ENCODE results near the gene HSF5. TPM values are rescaled to one million over a fixed set of nuclear protein-coding genes. Genes with fewer than 3 reads are reported as not detected.
"Not testable (repeated sequence)": the region's sequence is repeated elsewhere in the genome, so short reads cannot be mapped to it uniquely, and the experiment has no call there.

HSF5 gene
- total RNA-seq, 1 donor from 2014 or later, result 0.91 TPM

DNA sequence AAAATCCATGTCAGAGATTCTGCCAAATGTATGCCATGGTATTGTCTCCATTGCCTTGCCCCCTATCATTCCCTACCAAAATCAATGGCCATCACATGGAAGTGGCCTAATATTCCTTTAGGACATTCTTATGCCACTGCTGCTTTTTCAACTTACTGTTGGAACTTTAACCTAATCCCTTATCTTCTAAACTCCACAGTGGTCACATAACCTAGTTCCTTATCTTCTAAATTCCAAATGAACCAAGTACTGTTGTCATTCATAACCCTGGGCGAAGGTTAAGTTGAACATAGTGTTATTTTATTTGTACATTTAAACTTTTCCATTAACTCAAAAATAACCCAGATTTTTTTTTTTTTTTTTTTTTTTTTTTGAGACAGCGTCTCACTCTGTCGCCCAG, 3.6 kb downstream of the HSF5 start:
- H3K36me3 Mint-ChIP-seq (ENCODE audit: low read depth), result peaks cover 10% of the 10 kb centered on the region
- H3K4me1 Mint-ChIP-seq, result peaks cover 1% of the 10 kb centered on the region
- intact Hi-C loops (cut with micrococcal nuclease), result no loop called here
- H3K27me3 Mint-ChIP-seq, result no peaks in the 10 kb centered on the region
- no peak overlapping the region for H3K27ac Mint-ChIP-seq
- no peak for DNase-seq
- no peak overlapping the region for H3K4me3 Mint-ChIP-seq
- H3K9me3 Mint-ChIP-seq, result no peaks in the 10 kb centered on the region

DNA sequence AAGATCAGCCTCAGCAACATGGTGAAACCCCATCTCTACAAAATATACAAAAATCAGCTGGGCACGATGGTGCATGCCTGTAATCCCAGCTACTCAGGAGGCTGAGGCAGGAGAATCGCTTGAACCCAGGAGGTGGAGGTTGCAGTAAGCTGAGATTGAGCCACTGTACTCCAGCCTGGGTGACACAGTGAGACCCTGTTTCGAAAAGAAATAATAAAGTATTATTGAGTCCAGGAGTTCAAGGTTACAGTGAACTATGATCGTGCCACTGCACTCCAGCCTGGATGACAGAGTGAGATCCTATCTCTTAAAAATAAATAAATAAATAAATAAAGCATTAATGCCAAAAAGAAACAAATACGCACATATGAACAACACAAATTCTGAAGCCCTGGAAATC, 6.4 kb downstream of the HSF5 start:
- intact Hi-C loops (cut with micrococcal nuclease); H3K27me3 Mint-ChIP-seq; H3K9me3 Mint-ChIP-seq; H3K4me3 Mint-ChIP-seq; H3K27ac Mint-ChIP-seq; DNase-seq; H3K36me3 Mint-ChIP-seq (ENCODE audit: low read depth); H3K4me1 Mint-ChIP-seq: not testable (repeated sequence)

DNA sequence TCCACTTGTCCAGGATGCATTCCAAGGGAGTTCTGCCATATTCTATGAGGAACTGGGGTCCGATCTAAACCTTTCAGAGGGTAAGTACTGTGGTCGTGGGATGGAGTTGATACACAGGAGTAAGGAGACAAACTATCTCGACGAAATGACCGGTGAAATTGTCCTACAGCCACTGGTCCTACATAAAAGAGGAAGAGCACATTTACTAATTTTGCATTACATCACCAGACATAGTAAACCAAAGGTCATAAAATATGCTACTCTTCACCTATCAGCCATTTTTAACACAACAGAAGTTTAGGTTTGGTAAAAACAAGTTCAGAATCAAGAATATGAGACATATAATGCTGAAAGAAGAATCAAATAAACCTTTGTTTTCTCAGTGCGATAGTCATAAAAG, 8.1 kb downstream of the HSF5 start:
- Mint-ChIP-seq H3K4me3 (no peak overlapping the region), H3K36me3 (ENCODE audit: low read depth) (no peaks in the 10 kb centered on the region), H3K27ac (no peak overlapping the region), H3K4me1 (no peaks in the 10 kb centered on the region), H3K27me3 (peaks cover 3% of the 10 kb centered on the region), H3K9me3 (no peaks in the 10 kb centered on the region)
- intact Hi-C loops (cut with micrococcal nuclease), result no loop called here
- DNase-seq, result no peak

DNA sequence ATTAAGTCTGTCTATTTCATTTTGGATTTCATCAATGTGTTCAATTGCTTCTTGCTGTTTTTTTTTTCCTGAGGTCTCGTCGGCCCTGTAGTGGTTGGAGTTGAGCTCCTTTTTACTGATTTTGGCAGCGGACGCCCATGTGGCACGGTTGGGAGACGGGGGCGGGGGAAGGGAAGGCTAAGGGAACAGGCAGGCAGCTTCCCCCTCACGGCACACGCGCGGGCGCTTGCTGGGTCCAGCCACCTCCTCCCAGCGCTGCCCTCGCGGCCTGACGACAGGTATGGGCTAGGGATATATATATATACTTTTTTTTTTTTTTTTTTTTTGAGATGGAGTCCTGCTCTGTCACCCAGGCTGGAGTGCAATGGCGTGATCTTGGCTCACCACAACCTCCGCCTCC, 11.4 kb downstream of the HSF5 start:
- peaks cover 2% of the 10 kb centered on the region for H3K4me1 Mint-ChIP-seq
- intact Hi-C loops (cut with micrococcal nuclease), result no loop called here

DNA sequence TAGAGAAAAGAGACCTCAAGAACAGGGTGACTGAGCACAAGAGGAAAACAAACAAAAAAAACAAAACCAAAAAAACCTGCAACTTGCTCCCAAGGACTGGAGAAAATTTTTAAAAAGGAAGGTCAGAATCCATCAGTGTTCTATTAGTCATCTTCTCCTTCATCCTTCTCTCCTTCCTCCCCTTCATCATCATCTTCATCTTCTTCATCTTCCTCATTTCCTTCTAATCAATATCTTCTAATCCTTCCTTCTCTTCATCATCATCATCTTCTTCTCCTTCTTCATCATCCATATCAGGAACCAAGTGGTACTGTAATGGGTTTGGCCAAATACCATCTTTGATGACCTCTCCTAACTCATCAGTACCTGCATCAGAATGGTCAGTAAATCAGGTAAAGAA, 12.2 kb downstream of the HSF5 start:
- Mint-ChIP-seq H3K4me3 (no peak overlapping the region), H3K4me1 (peaks cover 2% of the 10 kb centered on the region), H3K9me3 (no peaks in the 10 kb centered on the region), H3K27ac (no peak overlapping the region), H3K27me3 (peaks cover 3% of the 10 kb centered on the region), H3K36me3 (ENCODE audit: low read depth) (no peaks in the 10 kb centered on the region)
- DNase-seq, result no peak
- intact Hi-C loops (cut with micrococcal nuclease), result no loop called here

More for the DNA sequence above, 11.4 kb downstream of the HSF5 start:
- no peak for DNase-seq
- H3K4me3 Mint-ChIP-seq, result no peak overlapping the region
- H3K27me3 Mint-ChIP-seq, result peaks cover 3% of the 10 kb centered on the region
- H3K36me3 Mint-ChIP-seq (ENCODE audit: low read depth), result no peaks in the 10 kb centered on the region
- no peak overlapping the region for H3K27ac Mint-ChIP-seq
- H3K9me3 Mint-ChIP-seq, result no peaks in the 10 kb centered on the region

DNA sequence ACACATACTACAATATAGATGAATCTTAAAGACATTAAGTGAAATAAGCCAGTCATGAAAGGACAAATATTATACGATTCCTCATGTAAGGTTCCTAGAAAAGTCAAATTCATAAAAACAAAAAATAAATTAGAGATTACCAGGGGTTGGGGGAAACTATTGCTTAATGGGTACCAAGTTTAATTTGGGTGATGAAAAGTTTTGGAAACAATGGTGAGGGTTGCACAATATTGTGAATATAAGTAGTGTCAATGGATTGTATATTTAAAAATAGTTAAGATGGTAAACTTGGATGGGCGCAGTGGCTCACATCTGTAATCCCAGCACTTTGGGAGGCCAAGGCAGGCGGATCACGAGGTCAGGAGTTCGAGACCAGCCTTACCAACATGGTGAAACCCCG, 17.9 kb downstream of the HSF5 start:
- H3K4me1 Mint-ChIP-seq, result peaks cover 2% of the 10 kb centered on the region
- H3K36me3 Mint-ChIP-seq (ENCODE audit: low read depth), result no peaks in the 10 kb centered on the region
- intact Hi-C loops (cut with micrococcal nuclease), result no loop called here
- DNase-seq, result no peak
- H3K9me3 Mint-ChIP-seq, result no peaks in the 10 kb centered on the region
- H3K27me3 Mint-ChIP-seq, result no peaks in the 10 kb centered on the region
- no peak overlapping the region for H3K27ac Mint-ChIP-seq
- no peak overlapping the region for H3K4me3 Mint-ChIP-seq

DNA sequence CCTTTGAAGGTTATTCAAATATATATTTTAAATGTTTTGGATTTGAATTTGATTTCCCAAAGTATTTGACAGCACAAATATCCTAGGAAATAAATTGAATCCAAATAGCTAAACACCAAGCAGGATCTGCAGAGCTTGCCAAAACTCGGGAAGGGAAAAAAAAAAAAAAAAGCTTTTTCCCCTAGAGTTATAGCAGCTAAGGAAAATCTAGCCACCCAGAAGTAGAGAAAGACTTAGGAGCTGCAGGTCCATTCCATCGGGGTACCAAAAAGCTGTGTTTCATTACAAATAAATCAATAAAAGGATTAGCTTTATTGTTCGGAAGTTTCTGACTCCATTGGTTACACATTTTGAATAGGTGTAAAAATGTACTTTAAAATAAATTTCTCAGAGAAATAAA, 19.3 kb downstream of the HSF5 start:
- no peak overlapping the region for H3K4me3 Mint-ChIP-seq
- H3K27me3 Mint-ChIP-seq, result no peaks in the 10 kb centered on the region
- DNase-seq, result no peak
- H3K27ac Mint-ChIP-seq, result no peak overlapping the region
- no peaks in the 10 kb centered on the region for H3K9me3 Mint-ChIP-seq
- H3K4me1 Mint-ChIP-seq, result peaks cover 2% of the 10 kb centered on the region
- no peaks in the 10 kb centered on the region for H3K36me3 Mint-ChIP-seq (ENCODE audit: low read depth)
- intact Hi-C loops (cut with micrococcal nuclease), result no loop called here

DNA sequence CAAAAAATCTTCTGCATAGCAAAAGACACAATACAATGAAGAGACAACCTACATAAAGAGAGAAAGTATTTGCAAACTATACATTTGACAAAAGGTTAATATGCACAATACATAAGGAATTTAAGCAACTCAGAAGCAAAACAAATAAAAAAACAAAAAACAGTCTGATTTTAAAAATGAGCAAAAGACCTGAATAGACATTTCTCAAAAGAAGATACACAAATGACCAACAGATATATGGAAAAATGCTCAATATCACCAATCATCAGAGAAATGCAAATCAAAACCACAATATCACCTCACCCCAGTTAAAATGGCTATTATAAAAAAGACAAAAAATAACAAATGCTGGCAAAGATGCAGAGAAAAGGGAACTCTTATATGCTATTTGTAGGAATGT, 32.7 kb downstream of the HSF5 start:
- H3K4me1 Mint-ChIP-seq, result no peaks in the 10 kb centered on the region
- H3K27ac Mint-ChIP-seq, result no peak overlapping the region
- intact Hi-C loops (cut with micrococcal nuclease), result no loop called here

DNA sequence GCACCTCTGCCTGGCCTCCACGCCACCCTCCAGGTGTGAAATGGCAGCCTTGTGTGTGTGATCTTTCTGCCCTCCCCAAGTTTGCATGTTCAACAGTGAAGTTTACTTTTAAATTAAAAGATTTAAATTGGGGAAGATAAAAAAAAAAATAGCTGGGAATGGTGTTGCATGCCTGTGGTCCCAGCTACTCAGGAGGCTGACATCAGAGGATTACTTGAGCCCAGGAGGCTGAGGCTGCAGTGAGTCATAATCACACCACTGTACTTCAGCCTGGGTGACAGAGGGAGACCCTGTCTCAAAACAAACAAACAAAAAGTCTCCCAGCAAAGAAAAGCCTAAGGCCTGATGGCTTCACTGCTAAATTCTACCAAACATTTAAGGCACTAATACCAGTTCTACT, 35.5 kb downstream of the HSF5 start:
- no peak overlapping the region for H3K4me3 Mint-ChIP-seq

More for the DNA sequence above, 32.7 kb downstream of the HSF5 start:
- Mint-ChIP-seq H3K4me3 (no peak overlapping the region), H3K36me3 (ENCODE audit: low read depth) (no peaks in the 10 kb centered on the region), H3K27me3 (no peaks in the 10 kb centered on the region), H3K9me3 (no peaks in the 10 kb centered on the region)
- no peak for DNase-seq

DNA sequence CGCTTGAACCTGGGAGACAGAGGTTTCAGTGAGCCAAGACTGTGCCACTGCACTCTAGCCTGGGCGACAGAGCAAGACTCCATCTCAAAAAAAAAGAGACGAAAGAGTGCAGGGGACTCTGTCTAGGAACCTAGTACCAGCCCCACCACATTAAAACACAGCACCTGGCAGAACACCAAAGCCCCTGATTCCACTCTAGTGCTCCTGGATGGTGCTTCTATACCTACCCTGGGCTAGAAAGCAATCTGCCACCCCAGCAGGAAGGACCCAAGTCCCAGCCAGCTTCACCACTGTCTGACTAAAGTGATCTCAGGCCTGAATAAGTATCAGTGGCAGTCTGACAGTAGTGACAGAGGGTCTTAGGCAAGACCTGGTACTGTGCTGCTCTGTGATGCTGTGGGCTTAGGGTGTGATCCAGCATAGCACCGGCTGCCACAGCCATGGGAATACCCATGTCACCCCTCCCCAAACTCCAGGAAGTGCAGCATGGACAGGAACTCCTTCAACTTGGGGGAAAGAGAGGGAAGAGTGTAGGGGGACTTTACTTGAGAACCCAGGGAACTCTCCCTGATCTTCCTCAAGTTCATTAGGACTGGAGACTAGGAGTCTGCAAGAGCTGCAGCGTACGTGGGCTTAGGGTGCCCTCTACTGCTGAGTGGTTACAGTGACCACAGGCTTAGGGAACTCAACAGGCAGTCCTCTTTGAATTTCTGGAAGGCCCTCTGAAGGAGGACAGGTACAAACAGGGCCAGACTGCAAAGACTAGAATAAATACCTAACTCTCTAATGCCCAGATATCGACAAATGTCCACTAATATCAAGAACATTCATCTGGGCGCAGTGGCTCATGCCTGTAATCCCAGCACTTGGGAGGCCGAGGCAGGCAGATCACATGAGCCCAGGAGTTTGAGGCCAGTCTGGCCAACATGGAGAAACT, 40.9 kb downstream of the HSF5 start:
- Mint-ChIP-seq H3K9me3 (no peaks in the 10 kb centered on the region), H3K27ac (no peak overlapping the region), H3K36me3 (ENCODE audit: low read depth) (no peaks in the 10 kb centered on the region), H3K4me1 (no peaks in the 10 kb centered on the region), H3K4me3 (no peak overlapping the region), H3K27me3 (peaks cover 2% of the 10 kb centered on the region)
- peak; percentile 92 for DNase-seq
- intact Hi-C loops (cut with micrococcal nuclease), result loop anchor here (1.0 to 2.0 kb wide), 4 partner anchors 130 to 247 kb away; no protein-coding TSS in a partner anchor

More for the DNA sequence above, 35.5 kb downstream of the HSF5 start:
- intact Hi-C loops (cut with micrococcal nuclease), result no loop called here
- H3K36me3 Mint-ChIP-seq (ENCODE audit: low read depth), result no peaks in the 10 kb centered on the region
- no peaks in the 10 kb centered on the region for H3K27me3 Mint-ChIP-seq
- no peak overlapping the region for H3K27ac Mint-ChIP-seq
- DNase-seq, result no peak
- H3K4me1 Mint-ChIP-seq, result no peaks in the 10 kb centered on the region
- H3K9me3 Mint-ChIP-seq, result no peaks in the 10 kb centered on the region

DNA sequence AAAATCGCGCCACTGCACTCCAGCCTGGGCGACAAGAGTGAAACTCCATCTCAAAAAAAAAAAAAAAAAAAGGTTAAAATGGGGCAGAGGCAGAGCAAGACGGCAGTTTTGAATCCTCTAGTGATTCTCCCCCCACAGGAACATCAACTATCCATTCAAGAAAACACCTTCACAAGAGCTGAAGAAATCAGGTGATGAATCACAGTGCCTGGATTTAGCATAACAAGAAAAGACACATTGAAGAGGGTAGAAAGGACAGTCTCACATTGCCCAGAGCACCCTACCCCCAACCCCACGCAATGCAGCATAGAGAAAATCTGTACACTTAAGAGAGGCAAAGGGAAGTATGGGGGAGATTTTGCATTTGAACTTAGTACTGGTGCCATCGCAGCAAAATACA, 42.1 kb downstream of the HSF5 start:
- no peaks in the 10 kb centered on the region for H3K4me1 Mint-ChIP-seq
- no peak overlapping the region for H3K4me3 Mint-ChIP-seq
- intact Hi-C loops (cut with micrococcal nuclease), result loop anchor here (2.0 kb wide), 2 partner anchors 197 to 245 kb away; no protein-coding TSS in a partner anchor
- no peaks in the 10 kb centered on the region for H3K36me3 Mint-ChIP-seq (ENCODE audit: low read depth)
- no peaks in the 10 kb centered on the region for H3K9me3 Mint-ChIP-seq
- no peak overlapping the region for H3K27ac Mint-ChIP-seq
- DNase-seq, result no peak
- H3K27me3 Mint-ChIP-seq, result peaks cover 2% of the 10 kb centered on the region

DNA sequence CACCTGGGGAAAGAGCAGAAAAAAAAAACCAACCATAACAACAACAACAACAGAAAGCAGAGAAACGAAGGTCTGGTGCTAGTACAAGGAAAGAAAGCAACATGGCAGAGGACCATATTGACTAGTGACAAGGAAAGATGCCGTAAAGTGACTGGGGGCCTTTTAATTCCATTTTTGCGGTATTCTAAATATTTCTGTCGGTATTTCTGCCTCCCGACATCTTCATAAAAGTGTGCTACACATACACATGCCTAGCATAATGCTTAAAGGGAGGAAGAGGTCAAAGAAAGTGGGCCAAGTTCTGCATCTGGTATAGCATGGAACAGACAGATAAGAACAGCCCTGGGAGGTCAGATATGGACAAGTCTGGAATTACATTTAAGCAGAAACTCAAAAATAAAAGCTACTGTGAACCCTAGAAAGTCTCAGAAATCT, 51.4 kb downstream of the HSF5 start:
- Mint-ChIP-seq H3K27me3 (peaks cover 6% of the 10 kb centered on the region), H3K27ac (no peak overlapping the region), H3K4me3 (no peak overlapping the region), H3K4me1 (no peaks in the 10 kb centered on the region), H3K9me3 (no peaks in the 10 kb centered on the region), H3K36me3 (ENCODE audit: low read depth) (no peaks in the 10 kb centered on the region)
- no peak for DNase-seq
- intact Hi-C loops (cut with micrococcal nuclease), result no loop called here

DNA sequence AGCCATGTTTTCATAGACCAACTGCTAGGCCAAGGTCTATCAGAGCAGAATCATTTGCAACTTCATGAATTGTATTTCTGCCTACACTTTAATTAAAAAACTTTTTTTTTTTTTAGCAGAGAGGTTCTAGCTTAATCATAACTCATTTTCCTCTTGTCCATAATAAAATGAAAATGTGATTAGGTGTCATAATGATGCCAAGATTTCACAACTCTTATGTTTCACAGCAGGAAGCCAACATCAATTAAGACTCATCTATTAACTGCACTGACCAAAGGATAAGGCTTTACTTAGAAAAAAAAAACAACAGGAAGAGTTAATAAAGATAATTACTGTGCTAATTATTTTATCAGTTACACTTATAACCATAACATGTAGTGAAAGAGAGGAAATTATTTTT, 52.0 kb downstream of the HSF5 start:
- Mint-ChIP-seq H3K27ac (no peak overlapping the region), H3K4me3 (no peak overlapping the region), H3K36me3 (ENCODE audit: low read depth) (no peaks in the 10 kb centered on the region), H3K27me3 (peaks cover 8% of the 10 kb centered on the region), H3K4me1 (no peaks in the 10 kb centered on the region), H3K9me3 (no peaks in the 10 kb centered on the region)
- no peak for DNase-seq
- intact Hi-C loops (cut with micrococcal nuclease), result no loop called here

DNA sequence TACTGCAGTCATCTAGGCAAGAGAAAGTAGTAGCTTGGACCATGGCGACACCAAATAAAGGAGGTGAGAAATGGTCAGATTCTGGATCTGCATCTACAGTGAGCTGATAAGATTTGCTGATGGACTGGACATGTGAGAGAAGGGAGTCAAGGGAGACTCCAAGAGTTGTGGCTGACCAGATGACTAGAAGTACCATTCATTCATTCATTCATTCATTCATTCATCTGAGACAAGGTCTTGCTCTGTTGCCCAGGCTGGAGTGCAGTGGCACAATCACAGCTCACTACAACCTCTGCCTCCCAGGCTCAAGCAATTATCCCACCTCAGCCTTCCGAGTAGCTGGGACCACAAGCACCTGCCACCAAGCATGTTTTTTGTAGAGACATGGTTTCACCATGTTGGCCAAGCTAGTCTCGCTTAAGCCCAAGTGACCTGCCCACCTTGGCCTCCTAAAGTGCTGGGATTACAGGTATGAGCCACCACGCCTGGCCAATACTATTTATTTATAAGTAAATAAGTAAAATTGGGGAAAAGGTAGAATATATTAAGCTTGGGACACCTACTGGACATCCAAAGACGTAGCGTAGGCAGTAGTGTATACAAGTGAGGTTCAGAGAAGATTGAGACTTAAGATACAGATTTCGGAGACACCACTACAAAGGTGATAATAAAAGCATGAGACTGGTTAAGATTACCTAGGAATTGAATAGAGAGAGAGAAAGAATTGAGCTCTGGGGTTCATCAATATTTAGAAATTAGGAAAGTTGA, 55.2 kb downstream of the HSF5 start:
- Mint-ChIP-seq H3K27me3 (peaks cover 6% of the 10 kb centered on the region), H3K27ac (no peak overlapping the region), H3K4me1 (no peaks in the 10 kb centered on the region), H3K4me3 (no peak overlapping the region), H3K36me3 (ENCODE audit: low read depth) (no peaks in the 10 kb centered on the region), H3K9me3 (no peaks in the 10 kb centered on the region)
- intact Hi-C loops (cut with micrococcal nuclease), result no loop called here
- no peak for DNase-seq
